Bone marrow (tissue), 2 donors: ENCODE results near the gene ERBB4.
"Not testable (repeated sequence)": the region's sequence is repeated elsewhere in the genome, so short reads cannot be mapped to it uniquely, and the experiment has no call there.

ENCODE experiments used
- DNase-seq, 2 donors: peaks; one replicate each; lab custom pipeline; 2025; lab: John Stamatoyannopoulos, UW

The ERBB4 gene

DNA sequence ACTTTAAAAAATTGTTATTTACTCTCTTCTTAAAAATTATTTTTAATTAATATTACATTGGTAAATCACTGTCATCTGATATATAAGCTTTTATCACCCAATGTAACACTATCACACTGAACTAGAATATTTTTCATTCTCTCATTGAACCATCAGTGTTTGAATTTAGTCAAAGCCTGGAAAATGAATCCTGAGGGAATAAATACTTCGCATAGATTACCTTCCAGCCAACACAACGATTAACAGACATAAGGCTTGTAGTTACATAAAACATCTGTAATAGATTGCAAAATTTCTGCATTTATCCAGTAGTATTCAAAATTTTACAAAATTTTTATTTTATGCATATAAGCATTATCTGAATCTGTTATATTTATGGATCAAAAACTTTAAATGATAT lies 314.9 kb downstream of the ERBB4 start:
- DNase-seq, result no peak

DNA sequence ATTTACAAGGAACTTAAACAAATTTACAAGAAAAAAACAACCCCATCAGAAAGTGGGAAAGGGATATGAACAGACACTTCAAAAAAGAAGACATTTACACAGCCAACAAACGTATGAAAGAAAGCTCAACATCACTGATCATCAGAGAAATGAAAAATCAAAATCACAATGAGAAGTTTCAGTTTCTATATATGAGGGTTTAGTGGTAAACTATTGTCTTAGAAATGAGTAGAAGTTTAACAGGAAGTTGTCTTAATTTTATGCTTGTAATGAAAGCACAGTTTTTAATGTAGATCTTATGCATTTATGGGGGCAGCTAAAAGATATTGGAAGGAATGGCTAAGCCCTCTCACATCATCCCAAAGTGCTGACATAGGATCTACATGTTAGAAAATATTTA lies 325.4 kb downstream of the ERBB4 start:
- DNase-seq, result no peak

DNA sequence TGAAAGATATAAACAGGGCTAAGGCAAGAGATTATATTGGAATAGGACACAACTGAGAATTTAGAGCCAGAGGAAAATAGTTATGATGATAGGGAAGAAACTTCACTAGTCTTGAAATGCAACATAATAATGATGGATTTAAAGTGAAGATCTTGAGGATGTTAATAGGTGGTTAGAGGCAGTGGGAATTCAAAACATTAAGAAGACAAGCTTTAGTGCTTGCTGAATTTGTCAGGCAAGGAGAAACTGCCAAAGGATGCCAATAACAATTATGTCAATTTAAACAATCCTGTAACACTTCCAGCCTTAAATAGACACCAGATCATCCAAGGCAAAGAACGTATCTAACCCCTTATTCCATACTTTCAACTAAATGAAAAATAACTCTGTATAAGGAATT lies 330.1 kb downstream of the ERBB4 start:
- DNase-seq, result no peak

DNA sequence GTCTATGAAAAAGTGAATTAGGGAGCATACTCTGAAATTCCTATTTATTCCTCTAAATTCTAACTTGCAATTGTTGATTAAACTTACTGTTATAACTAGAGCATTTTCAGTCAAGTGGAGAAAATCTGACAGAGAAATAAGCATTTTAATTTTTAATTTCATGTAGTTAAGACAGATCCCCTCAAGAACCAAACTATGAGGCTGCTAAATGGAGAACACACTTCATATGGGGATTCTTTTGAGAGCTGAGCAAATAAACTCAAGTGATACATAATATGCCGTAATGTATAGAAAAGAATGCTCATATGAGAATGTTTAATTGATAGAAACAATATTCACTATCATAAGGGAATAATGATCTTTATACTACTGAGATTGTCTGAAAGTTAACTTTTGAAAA lies 340.8 kb downstream of the ERBB4 start:
- DNase-seq, result no peak

DNA sequence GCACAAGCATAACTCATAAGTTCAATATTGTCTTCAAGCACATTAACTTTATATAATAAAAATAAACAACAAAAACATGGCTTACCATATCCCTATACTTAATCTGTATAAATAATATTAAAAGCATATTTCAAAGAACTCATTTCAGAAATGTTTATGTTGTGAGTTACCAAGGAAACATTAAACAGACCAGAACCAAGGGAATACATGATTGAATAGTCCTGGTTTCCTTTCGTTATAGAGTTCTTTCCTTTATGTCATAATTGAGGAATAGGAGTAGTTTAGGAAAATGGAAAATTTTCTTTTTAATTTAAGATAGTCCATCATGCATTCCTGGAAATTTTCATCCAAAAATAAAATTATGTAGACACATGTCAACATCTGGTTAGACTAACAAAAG lies 343.0 kb downstream of the ERBB4 start:
- DNase-seq, result no peak

DNA sequence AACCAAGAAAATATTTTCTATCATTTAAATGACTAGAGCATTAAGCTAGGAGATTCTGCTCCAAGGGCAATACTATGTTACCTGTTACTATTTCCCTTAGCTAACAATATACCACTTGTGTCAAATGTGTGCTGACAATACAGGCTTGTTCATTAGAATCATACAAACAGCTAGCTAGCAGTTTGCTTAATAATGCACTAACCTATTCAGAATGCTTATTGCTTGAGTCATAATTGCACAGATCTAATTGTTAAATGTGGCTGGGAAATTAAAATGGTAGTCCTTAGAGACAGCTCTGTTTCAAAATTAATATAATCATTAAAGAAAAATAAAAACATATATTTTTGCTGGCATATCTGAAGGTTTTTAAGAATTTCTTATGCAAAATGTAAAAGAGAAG lies 344.2 kb downstream of the ERBB4 start:
- no peak for DNase-seq

DNA sequence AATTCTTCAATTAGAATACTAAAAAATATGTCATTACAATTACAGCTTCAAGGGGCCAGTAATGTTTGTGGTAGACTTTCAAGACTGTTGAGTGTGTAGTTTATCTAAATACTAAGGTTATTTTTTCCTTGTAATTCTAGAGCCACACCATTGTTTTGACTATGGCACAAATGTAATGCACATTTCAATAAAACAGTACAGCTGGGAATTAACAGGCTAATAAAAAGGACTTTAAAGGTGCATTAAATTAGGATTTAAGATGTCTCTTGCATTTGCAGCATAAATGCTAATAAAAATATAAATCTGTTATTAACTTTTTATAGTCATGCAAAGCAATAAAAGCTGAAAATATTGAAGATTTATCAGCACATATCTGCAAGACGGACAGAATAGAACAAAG lies 344.8 kb downstream of the ERBB4 start:
- no peak for DNase-seq

DNA sequence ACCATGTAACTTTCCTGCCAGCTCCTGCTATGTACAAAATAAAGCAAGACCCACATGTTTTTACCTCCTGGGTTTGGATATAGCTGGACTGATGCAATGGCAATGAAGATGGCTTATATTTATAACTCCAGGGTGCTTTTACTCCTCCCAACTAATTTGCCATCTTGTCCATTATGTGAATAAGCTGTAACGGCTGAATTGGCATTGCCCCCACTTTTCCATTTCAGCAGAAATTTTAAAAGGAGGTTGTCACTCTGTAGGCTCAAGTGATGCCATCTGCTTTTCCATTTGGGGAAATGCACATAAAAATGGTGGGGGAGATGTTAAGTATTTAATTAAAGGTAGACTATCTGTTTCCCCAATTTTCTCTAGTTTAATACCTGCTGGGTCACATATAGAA lies 345.5 kb downstream of the ERBB4 start:
- no peak for DNase-seq

DNA sequence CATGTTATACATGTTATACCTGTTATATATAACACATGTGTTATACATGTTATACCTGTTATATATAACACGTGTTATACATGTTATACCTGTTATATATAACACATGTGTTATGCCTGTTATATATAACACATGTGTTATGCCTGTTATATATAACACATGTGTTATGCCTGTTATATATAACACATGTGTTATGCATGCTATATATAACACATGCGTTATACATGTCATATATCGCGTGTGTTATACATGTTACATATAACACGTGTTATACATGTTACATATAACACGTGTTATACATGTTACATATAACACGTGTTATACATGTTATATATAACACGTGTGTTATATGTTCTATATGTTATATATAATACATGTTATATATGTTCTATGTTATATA lies 347.2 kb downstream of the ERBB4 start:
- not testable (repeated sequence) for DNase-seq

DNA sequence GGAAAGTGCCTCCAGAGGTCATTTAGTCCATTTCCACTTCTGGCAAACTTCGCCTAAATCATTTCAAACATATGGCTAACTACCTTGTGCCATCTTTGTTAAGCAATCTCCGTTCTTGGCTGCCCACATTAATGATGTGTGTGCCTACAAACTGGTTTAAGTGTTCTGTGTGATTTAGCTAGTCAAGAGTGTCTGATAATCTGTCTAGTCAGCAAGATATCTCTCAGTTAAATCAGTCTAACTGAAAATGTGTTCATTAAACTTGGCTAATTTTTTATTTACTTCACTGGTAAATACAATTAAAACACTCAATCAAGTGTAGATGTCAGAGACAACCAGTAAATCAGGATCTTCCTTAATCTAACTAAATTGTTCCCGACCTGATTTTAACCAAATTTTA lies 352.4 kb downstream of the ERBB4 start:
- DNase-seq, result no peak

DNA sequence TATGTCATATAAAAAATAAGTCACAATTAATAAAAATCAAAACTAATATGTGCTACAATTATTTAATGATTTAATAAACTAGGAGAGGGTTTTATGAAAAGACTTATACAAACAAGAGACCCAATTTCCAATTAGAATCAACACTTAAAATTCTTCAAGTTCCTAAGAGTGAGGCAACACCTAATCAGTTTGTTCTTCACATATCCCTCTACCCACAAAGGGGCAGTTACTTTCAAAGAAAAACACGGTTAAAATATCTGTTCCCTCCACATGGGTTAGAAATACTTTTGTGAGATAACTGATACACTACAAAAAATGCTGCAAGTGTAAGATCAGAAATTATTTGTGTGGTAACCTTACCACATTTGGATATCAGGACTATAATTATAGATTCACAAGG lies 357.0 kb downstream of the ERBB4 start:
- no peak for DNase-seq

DNA sequence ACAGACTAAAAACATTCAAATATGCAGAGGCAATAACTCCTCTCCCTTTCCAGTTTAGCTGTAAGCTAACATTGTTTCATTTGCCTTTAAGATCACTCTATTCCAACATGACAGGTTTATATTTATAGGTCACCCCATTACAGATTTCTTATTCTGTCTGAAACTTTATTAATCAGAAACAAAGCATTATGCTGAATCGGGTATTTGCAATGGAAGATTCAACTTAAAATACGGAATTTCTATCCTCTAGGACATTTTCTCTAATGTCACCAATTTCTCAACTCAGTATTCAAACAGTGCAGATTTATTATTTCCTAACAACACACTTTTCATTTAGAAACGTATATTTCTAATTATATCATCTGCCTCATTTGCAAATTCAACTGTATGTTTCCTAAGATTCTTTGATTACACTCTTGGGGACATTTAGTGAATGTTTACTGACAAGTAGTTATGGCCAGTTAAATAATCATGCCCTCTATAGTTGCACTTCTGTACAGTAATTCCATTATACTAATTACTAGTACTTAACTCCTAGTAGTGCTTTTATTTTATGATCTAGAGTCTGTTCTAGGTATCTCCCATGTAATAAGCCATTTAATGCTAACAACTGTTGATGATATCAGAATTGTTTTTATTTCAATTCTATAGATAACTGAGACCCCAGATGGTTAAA lies 358.1 kb downstream of the ERBB4 start:
- no peak for DNase-seq

DNA sequence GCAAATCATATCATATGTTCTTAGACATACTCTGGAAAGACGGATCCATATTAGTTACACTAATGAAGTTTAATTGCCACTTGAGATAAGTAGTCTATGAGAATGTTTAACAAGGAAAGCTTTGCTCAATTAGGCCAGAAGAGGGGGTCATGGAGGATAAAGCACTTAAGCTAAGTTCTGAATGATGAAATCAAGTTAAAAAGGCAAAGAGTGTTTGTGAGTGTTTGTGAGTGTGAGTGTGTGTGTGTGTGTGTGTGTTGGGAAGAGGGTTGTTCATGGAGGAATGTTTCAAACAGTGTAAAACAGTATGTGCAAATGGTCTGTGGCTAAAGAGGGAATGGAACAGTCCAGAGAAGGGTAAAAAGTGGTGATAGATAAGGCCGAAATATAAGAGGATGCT lies 360.9 kb downstream of the ERBB4 start:
- DNase-seq, result no peak

DNA sequence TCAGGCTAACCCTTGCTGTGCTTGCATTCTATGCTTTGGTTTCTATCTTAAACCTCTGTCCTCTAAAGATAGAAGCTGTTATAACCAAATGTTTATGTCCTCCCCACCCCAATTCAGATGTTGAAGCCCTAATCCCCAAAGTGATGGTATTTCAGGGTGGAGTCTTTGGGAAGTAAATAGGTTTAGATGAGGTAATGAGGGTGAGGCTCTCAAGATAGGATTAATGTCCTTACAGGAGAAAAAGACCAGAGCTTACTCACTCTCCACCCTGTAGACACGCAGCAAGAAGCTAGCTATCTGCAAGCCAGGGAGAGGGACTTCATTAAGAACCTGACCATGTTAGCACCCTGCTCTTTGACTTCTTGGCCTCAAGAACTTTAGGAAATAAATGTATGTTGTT lies 362.5 kb downstream of the ERBB4 start:
- DNase-seq, result no peak

DNA sequence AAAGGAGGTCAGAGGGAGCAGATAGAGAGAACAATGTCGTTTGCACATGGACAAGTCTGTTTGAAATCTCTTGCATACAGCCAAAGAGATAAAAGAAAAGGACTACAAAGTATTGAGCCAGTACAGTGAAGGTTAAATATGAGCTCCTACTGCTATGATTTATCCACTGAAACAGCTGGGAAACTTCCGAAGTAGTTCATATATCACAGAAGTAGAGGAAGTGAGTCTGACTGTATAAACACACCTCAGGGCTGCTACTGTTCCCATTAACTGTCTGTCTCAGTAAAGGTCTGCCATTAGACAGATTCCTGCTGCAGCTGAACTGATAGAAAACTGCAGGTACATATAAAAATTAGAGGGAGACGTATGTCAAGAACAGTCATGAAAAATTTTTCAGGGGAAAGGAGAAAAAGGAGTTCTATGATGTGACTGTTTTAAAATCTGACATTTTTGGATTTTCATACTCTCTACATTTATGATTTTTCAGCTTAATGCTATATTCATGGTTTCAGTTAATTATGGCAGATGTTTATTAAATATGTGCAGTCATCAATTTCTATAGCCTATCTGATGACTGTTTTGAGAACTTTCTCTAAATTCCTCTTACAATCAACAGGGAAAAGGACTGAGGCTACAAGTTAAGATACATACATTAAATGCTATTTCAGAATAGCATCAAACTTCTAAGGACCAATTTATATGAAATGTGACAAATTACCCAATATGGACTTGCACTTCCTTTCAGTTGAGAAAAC lies 364.7 kb downstream of the ERBB4 start:
- DNase-seq, result no peak

DNA sequence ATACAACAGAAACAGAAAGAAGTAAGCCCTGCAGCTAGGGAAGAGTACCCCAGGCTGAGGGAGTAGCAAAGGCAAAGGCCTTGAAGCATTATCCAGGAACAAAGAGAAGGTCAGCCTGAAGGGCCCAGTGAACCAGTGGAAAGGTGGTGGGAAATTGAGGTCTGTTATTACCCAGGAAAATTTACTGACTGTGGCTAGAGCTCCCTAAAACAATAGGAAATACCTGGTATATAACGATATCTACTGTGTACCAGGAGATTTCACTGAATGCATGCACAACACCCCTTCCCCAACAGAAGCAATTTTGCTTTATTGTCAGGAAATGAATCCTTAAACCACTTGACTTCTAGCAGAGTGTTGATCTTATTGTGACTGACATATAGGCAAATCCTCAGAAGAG lies 365.3 kb downstream of the ERBB4 start:
- DNase-seq, result no peak

DNA sequence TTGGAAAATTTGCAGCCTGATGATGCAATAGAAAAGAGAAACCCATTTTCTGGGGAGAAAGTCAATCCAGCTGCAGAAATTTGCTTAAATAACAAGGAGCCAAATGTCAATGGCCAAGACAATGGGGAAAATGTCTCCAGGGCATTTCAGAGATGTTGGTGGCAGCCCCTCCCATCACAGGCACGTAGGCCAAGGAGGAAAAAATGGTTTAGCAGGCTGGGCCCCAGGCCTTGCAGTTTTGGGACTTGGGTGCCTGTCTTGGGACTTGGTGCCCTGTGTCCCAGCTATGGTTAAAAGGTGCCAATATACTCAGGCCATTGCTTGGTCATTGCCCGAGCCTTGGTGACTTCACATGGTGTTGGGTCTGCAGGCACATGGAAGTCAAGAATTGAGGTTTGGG lies 368.2 kb downstream of the ERBB4 start:
- no peak for DNase-seq

DNA sequence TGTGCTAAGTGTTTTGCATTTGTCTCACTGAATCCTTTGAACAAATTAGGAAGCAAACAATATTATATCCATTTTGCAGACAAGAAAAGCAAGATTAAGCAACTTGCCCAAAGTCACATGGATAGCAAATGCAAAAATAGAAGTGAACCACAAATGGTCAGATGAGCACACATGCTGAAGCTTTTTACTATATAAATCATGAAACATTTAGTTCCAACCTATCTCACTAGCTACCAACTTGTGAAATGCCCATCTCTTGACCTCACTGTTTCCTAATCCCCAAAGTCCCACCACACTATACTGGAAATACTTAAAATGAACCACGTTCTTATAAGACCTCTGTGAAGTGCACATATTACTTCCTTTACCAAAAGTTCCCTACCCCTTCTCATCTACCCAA lies 380.5 kb downstream of the ERBB4 start:
- no peak for DNase-seq

DNA sequence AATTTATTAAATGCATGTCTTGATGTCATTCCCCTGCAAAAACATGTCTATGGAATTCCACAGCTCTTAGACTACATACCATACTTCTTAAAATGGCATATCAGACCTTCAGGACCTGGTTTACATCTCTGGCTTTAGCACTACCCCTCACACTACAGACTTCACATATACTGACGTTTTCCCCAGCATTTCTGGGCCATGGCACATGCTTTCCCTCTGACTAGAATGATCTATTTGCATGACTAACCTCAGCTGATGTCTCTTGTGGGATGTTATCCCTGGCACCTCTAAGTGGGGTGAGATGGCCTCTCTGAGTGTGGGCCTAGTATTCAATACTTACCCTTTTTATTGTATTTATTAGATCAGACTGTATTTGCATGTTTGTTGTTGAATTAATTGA lies 381.6 kb downstream of the ERBB4 start:
- DNase-seq, result no peak

DNA sequence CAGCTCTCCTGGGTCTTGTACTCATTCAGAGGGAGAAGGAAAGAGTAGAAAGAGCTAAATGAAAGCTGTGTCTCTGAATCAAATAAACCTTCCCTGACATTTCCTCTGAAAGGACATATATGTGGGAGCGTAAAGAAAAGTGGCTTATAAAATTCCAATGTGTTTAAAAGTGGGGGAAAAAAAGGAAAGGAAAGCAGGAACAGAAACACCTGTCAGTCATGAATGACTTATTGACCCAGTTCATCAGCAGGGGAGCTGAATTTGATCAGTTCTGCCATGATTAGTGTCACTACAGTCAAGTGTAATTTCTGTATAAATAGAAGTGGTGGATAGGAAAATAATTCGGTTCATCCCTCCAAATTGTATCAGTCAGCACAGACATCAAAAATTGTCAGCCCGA lies 382.5 kb downstream of the ERBB4 start:
- DNase-seq, result no peak

DNA sequence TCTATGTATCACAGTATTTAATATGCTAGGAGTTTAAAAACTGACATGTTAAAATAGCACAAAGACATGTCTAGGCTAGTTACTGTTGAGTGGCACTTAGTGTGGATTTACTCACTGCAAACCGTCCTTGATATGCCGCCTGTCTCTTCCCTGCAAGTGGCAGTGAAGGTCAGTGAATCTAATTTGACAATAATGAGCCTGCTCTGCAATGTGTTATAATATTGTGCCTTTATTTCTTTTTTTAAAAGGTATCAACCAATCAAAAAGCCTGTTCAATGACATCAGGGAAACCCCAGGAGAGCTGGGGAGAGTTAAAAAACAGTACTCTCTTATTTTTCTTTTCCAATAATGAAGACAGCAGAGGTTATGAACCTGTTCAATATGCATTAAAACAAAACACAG lies 384.1 kb downstream of the ERBB4 start:
- DNase-seq, result no peak

DNA sequence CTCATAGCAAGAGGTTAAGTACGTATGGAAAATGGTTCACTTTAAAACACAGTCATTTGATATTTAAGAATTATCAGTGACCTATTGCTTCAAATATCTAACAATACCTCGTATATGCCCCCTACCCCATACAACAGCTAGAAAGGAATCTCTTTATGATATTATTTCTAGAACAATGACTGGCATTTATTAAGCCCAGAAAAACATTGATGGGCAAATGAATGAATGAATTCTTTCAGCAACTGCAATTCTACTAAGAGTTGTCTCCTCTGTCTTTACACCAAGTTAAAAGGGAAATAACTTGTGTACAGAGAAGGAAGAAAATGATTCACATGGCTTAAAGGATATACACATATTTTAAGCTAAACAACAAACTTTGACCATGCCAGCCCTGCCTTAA lies 384.7 kb downstream of the ERBB4 start:
- DNase-seq, result no peak

DNA sequence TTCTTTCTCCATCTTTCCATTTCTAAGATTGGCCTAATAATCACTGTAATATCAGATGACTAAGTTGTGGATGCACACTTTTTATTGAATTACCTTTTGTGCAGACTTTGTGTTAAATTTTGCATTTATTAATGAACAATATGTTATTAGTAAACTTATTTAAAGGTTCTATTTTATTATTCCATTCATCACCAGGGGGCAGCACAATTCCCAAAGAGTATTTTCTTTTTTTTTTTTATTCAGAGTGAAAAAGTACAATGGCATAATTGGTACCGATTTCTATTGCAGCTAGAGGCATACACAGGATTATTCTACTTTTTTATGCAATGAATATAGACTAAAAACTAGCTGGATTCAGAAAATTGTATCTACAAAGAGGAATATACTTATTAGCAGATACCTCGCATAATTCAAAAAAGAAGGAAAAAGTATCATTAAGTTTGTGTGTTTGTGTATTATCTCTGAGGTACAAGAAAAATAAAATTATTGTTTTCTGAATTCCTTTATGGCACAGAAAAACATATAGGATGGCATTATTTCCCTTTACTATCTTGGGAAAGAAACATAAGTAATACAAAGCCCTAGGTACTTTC lies 390.6 kb downstream of the ERBB4 start:
- no peak for DNase-seq

DNA sequence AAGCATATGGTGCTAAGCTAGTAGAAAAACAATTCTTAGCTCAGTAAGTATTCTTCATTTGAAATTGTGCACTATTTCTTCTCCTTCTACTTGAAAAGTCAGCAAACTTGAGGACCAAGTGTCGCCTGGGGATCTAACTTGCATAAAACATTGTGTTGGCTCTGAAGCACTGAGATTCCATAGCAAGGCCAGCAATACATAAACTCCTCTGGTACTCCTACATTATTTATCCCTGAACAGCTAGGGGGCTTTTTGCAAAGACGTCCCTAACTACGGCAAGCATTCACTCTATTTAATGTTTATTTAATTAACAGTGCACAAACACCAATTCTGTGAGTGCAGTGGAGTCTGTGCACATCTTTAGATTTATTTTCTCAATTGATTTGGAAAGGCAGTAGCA lies 392.2 kb downstream of the ERBB4 start:
- no peak for DNase-seq
